Fibroblast of skin of back (primary cell): ENCODE data around the gene DNASE2.
"Not testable (repeated sequence)": the region's sequence is repeated elsewhere in the genome, so short reads cannot be mapped to it uniquely, and the experiment has no call there.

ENCODE experiments used
- DNase-seq: peaks from one replicate; pipeline ENCODE4 v3.0.0-alpha.2; 2013

The DNASE2 gene

GRCh38 chr19:12864143-12864542 is 17.1 kb downstream of the DNASE2 start:
- DNase-seq, result no peak

DNA sequence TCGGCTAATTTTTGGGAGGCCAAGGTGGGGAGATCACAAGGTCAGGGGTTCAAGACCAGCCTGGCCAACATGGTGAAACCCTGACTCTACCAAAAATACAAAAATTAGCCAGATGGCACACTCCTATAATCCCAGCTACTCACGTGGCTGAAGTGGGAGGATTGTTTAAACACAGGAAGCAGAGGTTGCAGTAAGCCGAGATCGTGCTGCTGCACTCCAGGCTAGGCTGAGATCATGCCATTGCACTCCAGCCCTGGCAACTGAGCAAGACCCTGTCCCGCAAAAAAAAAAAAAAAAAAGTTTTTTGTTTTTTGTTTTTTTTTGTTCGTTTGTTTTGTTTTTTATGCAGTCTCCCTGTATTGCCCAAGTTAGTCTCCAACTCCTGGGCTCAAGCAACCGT is 21.7 kb downstream of the DNASE2 start:
- no peak for DNase-seq

DNA sequence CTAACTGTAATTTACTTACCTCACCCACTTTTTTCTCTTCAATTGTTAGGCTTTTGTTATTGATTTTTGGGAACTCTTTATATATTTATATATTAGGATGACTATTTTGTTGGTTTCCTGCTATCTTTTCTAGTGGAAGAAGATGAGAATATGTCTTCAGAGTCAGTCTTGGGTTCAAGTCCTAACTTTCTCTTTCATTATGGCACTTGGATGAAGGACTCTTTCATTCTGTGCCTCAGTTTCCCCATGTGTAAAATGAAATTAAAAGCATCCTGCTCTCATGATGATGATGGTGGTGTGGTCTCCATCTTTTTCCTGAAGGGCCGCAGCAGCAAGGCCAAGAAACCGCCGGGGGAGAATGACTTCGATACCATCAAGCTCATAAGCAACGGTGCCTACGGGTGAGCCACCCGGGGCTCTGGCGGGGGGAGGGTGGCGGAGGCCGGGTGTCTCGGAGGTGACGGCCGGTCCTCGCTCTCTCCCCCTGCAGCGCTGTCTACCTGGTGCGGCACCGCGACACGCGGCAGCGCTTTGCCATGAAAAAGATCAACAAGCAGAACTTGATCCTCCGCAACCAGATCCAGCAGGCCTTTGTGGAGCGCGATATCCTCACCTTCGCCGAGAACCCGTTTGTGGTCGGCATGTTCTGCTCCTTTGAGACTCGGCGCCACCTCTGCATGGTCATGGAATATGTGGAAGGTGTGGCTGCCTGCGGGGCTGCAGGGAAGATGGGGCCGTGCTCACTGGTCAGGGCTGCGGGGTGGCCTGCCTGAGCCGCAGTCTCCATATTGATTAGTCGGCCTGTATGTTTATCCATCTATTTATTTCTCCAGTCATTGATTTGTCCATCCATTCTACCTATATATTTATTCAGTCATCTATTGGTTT is 23.0 kb downstream of the DNASE2 start:
- DNase-seq, result no peak

DNA sequence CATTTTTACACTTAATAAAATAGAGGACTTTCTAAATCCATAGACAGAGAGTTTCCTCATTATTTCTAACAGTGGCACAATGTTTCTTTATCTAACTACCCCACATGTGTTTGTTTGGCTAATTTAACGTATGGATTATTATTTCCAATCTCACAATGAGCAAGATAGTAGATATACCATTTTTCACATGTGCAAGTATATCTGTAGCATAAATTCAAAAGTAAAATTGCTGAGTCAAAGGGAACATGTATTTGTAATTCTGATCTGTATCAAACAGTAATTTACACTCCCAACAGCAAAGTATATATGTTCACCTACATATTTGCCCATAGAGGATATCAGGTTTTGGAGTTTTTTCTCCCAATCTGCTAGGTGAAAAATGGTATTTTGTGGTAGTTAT is 24.6 kb downstream of the DNASE2 start:
- no peak for DNase-seq

GRCh38 chr19:12847159-12848139 is 33.8 kb downstream of the DNASE2 start:
- peak; percentile 74 for DNase-seq

- DNase-seq, result not testable (repeated sequence)
These were observed 34.6 kb downstream of the DNASE2 start for GRCh38 chr19:12846613-12847012.

DNA sequence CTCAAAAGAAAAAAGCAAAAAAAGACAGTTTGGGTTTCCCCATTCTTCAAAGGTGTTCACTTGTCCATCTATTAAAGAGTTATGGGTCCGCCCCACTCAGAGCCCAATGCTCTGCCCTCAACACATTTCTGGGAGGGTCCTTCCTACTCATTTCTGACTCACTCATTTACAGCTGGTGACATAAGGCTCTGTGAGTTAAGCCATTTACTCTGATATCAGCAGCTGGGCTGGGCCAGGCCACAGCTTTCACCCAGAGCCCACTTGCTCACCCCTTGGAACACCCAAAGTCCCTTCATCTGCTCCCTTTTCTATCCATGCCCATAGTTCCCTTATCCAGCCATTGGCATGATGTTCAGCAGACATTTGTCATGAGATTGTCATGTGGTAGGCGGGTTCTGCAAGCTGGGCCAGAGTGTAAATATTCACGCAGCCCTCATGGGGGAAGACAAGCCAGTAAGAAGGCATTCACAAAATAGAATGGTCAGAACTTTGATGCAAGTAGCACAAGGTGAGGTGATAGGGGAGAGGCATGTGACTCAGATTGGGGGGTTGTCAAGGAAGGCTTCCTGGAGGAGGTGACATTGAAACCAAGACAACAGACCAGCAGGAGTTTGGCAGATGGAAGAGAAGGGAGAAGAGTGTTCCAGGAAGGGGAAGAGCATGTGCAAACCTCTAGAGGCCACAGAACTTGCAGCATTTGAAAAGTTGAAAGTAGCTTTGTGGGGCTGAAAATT is 37.1 kb downstream of the DNASE2 start:
- no peak for DNase-seq

- DNase-seq, result no peak
These were observed 37.9 kb downstream of the DNASE2 start for GRCh38 chr19:12843328-12843727.

- no peak for DNase-seq
These were observed 38.7 kb downstream of the DNASE2 start for GRCh38 chr19:12842511-12842910.

- no peak for DNase-seq
These were observed 40.2 kb downstream of the DNASE2 start for GRCh38 chr19:12841094-12841493.

DNA sequence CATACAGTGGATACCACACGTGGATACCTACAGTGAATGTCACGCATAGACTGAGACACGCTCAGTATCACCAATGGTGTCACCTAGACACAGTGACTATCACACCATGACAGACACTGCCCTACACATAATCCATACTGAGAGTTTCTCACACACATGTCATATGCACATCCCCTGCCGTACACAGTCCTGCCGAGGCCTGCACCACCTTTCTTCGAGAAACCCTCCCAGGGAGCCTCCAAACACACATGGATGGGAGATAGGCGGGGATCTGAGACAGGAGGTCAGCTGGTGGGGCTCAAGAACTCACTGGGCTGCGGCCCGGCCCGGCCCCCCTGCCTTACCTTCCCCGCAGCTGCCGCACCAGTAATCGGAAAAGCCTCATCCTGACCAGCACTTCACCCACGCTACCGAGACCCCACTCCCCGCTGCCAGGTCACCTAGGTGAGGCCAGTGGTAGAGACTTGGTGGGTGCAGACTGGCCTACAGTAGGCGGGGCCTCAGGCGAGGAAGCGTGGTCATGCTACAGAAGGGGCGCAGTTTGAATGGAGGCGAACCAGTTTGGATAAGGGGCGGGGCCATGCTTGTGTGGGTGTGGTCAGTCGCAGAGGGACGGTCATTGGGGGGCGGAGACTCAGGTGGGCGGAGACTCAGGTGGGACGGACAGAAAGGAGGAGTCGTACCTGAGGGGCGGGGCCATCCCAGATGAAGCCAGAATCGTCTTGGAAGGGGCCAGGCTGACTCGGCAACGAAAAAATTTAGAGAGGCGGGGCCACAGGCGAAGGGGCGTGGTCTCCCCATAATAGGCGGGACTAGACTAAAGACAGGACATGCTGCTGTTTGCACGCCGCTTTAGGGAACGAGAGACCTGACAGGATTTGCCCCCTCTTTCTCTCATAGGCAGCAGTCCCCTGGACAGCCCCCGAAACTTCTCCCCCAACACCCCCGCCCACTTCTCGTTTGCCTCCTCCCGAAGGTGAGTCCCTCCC is 40.9 kb downstream of the DNASE2 start:
- peak; percentile 64 for DNase-seq

DNA sequence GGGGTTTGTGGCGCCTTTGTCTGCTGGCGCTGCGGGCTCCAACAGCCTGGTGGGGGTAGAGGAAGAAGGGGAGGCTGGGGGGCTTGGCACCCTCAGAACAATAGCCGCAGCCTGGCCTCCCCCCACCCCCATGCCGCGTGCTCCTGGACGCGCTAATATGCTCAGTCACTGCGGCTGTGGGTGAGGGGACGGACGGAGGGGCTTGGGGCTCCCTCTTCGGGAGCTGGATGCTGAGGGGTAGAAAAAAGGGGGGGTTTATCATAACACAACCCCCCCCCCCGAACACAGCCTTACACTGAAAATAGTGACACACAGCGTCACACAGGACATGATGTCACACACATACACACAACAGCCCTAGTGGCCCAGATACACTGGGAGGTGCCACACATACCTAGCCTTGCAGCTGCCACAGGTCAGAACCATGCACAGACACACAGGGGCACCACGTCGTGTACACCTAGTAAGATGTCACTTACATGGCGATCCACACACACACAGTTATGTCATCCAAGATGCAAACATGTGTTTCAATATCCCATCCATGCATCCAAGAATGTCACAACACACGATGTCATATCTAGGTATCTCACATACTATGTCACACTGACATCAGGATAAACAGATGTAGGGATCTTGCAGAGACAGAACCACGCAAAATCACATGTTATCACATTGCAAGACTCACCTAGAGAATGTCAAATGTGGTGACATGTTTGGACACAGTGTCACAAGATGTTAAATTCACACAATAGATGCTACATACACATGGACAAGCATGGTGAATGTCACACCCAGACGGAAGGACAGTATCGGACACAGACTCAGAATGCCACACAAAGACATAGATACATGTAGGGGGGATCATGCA is 42.1 kb downstream of the DNASE2 start:
- DNase-seq, result no peak

DNA sequence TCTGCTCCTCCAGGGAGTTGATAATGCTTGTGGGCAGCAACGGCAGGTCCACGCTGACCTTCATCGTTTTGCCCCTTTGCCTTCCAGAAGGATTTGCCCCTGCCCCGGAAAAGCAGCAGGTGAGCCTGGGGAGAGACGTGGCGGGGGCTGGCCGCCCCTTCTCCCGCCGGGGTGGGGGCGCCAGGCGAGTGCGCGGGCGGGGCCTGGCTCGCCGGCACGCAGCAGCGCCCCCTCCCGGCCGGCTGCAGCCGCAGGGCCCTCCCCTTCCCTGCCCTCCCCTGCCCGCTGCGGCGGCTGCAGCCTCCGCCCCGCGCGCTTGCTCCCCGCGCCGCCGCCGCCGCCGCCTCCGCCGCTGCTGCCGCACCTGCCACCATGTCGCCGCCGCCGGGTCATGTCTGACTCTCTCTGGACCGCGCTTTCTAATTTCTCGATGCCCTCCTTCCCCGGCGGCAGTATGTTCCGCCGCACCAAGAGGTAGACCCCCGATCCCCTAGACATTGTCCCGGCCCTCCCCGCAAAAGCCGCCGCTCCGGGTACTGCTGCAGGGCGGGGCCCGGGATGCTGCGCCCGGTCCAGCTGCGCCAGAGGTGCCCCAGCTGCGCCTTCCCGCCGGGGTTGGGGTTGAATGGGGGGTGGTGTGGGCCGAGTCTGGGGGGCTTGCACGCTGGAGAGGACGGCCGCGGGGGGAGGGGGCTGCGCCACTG is 42.9 kb downstream of the DNASE2 start, which contains the start of gene MAST1:
Gene MAST1, plus strand, starts transcription at position 334 of the 704 bp plus-strand sequence. Its CDS starts 58 bp downstream, at position 392.
- DNase-seq, result no peak

DNA sequence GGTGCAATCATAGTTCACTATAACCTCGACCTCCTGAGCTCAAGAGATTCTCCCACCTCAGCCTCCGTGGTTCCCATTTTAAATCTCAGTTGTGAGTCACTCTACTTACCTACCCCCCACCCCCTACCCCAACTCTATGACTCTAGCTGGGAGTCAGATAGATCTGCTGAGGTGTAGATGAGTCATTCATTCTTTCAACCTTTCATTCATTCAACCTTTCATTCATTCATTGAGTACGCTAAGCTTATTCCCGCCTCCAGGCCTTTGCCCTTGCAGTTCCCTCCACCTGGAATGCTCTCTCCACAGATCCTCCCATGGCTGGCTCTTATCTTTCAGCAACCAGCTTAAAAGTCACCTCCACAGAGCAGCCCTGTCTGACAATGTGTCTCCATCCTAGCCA is 44.0 kb downstream of the DNASE2 start:
- DNase-seq, result no peak

- DNase-seq, result no peak
These were observed 44.8 kb downstream of the DNASE2 start for GRCh38 chr19:12836529-12836863.

DNA sequence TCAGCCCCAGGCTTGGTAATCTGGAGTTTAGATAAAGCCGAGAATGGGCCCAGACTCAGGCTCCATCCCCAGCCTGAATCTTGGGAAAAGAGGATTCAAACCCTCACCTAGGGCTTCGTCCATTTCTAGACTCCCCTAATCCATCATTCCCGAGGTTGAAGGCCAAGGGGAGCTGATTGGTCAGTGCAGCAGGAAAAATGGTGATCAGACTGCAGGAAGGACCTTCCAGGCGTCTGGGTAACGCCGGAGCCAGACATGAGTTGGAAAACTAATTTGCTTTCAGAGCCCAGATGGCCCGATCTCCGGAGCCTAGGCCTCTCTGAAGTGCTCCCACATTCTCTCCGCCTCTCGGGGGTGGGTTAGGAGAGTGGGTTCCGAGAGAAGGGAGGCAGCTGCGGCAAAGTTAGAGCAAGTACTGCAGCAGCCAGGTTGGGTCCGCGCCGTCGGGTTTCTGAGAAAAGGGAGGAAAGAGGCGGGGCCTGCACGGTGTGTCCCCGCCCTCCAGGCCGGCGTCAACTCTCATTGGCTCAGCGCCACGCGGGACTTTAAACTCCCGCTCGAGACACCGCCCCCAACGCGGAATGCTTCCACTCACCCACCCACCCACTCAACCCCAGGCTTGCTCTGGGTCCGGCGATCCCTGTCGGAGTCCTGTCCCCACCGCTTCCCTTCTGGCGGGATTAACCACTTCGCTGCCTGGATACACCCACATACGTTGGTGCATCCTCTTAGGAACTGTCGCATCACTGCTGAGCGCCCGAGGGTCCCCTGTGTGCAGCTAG is 46.1 kb downstream of the DNASE2 start:
- DNase-seq, result no peak

GRCh38 chr19:12834566-12834943 is 46.7 kb downstream of the DNASE2 start, which contains the start of gene RTBDN:
Gene RTBDN, minus strand, starts transcription at chr19:12834579. Its CDS starts 4,600 bp downstream, at chr19:12829979.
- DNase-seq, result no peak

DNA sequence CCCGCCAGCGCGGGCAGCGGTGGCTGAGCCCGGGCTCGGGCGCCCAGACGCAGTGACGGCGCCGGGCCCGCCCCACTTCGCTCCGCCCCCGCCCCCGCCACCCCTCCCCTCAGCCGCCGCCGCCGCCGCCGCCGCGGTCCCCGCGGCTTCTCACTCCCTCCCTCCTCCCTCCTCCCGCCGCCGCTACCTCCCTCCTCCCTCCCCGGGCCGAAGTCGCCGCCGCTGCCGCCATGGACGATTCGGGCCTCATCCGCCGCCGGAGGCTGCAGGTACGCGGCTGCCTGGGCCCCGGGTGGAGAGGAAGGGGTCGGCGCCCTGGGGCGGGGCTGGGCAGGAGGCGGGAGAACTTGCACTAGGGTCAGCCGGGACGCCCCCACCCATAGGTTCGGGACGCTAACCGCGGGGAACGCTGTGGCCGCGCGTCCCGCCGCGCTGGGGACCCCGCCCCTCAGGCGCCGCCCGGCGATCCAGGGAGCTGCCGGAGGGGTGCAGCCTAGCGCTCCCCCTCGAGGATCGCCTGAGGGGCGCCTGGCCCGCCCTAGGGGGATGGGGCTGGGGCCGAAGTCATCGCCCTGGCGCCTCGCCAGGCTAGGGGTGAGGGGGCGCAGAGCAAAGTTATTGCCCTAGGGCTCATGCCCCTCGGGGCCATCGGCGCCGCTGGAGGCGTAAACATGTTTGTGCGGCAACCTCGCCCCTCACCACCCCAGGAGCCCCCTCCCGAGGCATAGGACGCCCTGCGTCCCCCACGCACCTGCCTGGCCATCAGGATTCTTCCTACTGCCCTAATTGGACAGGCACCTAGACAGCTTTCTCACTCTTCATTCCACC is 47.3 kb downstream of the DNASE2 start:
- no peak for DNase-seq
